HG02610 (cell line): Measurements from ENCODE around the gene THSD4.
"Not testable (repeated sequence)": the region's sequence is repeated elsewhere in the genome, so short reads cannot be mapped to it uniquely, and the experiment has no call there.

ENCODE experiments used
- ATAC-seq: cut with Tn5 transposase; IDR thresholded peaks from one replicate; pipeline ENCODE4 v1.9.1; 2021; ENCODE audit warnings: mild to moderate bottlenecking, moderate library complexity; ENCODE audit not compliant: unreplicated experiment

Gene THSD4

DNA sequence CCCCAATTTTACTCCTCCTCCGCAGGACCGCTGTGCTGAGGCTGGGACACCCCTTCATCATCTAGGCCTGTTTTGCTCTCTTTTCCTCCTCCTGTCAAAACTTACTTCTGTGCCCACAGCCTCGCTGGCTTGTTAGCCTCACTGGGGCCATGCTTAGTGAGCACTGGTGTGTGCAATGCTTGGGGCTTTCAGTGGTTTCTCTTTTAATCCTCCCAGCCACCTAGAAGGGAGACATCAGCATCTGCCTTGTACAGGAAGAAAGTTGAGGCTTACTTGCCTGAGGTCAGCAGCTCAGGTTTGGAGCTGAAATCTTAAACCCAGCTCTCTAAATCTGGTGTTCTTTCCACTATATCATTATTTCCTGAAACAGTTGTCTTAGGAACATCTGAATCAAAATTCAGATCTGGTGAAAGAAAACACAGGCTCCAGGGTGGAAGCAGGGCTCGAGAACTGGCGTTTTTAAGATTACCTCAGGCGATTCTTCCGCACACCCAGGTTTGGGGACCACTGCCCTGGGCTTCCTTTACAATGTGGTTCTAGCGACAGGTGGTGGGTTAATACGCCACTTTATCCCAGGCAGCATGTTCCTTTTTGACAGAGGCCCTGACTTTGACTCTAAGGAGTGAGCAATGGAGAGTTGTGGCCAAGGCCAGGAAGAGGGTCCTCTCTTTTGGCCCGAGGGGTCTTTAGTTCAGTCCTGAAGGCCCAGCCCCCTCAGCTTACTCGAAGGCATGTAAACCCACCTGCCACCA is 3.8 kb downstream of the THSD4 start:
- ATAC-seq, result no peak

GRCh38 chr15:71120428-71120944 is 5.2 kb downstream of the THSD4 start:
- ATAC-seq, result no peak

GRCh38 chr15:71121442-71121841 is 6.2 kb downstream of the THSD4 start:
- ATAC-seq, result no peak

- no peak for ATAC-seq
Observed at GRCh38 chr15:71124937-71125790, 9.9 kb downstream of the THSD4 start.

DNA sequence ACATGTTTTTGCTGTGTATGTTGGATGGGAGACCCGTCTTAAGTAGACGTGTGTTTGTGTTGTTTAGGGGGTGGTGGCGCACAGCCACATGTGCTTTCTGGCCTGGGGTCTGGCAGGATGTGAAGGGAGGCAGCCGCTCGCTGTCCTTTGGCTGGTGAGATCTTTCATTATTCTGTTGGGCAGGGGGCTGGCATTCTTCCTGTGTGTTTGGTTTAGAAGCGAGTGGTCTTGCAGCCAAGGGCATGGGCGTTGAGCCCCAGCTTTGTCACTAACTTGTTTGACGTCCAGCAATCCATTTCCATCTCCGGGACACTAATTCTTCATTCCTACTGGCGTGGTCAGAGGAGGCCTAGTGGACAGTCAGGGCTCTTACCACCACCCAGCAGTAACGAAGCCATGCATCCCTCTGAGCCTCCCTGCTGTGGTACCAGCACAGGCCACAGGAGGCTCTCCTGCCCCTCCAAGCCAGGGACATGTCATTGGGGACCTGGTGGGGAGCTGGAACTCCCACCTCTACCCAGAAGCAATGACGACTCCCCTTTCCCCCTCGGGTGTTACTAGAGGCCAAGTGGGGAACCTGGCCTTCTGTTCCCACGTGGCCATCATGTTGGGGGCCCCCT is 10.7 kb downstream of the THSD4 start:
- no peak for ATAC-seq

- no peak for ATAC-seq
Observed at GRCh38 chr15:71127083-71127482, 11.8 kb downstream of the THSD4 start.

GRCh38 chr15:71128159-71128558 is 12.9 kb downstream of the THSD4 start:
- not testable (repeated sequence) for ATAC-seq

DNA sequence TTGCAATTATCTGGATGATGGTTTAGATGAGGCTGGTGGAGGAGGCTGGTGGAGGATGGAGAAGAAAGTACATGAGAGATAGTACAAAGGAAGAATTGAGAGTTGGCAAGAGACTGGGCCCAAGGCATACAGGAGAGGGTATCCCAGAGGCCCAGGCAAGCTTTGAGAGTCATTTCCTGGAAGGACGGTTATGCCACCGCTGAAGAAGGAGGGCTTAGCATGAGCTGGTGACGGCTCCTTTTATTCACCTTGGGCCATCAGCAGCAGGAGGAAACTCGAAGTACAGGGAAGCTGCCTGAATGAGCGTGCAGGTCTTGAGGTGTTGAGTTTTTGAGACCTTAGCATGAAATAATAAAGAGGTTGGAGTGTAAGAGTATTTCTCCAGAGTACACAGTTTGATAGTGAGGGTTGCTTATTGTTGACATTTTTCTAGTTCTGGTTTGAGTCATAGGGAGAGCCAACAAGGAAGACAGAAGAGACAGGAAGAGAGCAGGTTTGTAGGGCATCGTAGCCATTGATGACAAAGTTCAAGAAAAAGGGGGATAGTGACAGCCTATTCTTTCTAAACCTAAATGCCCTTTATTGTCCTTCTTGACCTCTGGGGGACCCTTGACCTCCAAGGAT is 13.8 kb downstream of the THSD4 start:
- ATAC-seq, result no peak

DNA sequence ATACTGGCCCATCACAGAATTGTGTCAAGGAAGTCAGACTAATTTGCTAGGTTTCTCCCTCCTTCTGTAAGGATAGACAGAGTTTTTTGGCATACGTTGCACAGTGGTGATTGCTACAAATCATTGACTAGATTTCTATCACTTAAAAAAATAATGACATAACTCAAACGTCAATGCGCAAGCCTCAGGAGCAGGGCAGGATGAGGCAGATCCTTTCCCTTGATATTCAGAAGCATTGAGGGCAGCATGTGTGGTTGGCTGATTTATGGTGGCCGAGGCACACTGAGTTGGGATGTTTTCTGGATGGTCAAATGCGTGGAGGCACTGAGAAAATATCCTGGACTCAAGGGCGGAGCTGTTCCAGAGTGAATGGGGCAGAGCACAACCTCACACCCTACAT is 14.4 kb downstream of the THSD4 start:
- ATAC-seq, result no peak

DNA sequence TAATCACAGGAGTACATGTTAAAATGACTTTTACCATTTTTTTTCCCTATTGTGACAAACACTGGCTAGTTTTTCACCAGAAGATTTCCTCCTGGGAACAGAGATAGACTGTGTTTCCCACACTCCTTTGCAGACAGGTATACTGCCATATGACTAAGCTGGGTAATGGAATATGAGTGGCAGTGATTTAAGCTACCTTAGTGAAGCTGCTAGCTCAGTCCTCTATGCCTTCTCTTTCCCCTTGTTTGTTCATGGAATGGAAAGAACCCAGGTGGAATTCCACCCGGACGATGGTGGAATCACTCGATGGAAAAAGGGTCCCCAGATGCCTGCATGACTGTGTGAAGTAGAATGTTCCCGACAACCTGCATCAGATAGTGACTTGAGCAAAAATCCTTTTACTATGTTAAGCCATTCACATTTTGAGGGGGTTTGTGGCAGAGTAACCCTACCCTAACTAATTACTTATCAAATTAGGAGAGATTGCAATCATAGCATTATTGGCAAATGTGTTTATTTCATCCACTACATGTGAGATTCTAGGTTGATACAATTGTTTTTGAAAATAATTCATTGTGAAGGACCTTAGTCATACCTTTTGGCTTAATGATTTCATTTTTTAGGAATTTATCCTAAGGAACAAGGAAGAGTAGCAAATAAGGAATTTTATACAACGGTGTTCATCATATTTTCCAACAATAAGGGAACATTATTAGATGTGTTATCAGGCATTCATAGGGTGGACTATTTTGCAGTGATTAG is 16.5 kb downstream of the THSD4 start:
- no peak for ATAC-seq

DNA sequence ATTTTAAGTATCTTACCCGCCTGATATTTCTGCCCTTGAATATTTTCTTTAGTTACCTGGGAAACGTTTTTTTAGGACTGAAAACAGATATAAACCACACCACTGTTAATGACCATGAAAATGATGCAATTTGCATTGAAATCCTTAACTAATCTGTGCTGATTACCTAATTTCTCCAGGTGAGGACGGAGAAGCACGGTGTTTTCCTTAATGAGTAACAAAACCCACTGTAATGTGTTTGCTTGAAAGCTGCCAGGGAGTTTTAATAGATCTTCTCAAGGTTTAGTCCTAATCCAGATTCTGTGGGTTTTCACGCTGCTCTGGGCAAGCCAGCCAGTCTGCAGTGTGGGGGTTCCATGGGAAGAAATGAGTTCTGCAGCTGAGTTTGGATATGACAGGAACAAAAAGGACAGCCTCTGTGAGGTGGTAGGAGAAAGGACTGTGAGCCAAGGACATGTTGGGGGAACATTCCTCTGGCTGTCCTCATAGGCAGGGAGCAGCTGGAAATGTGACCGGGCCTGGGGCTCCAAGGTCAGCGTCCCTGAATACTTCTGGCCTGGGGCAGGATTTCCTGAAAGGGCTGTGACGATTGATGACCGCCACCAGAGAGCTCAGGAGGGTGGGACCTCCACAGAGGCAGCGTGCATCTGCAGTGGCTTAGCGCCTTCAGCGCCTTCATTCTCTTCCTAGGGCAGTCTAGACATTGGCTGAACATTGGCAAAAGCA is 18.6 kb downstream of the THSD4 start:
- ATAC-seq, result no peak

DNA sequence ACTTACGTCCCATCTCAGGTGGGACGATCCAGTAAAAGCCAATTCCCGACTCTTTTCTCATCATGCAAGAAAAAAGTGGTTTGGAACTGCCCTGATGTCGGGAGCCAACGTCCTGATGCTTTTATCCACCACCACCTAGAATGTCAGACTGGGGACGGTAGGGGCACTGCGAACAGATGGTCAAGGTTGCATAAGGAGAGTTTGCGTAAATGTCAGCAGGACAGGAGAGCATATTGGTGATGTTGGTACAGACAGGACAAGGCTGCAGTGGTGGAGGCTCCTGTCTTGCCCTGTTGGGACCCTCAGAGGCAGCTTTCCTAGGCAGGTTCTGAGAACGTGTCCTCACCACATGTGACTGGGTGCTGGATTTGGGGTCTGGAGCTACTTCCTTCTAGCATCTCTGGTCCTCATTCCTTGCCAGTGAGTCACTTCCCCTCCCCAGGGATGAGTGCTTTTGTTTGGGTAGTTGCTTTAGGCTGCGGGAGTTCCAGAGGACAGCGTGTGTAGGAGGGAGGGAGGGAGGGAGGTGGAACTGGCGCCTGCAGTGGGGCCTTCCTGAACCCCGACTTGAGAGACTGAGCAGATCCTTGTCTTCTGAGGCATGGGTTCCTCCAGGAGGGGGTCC is 21.0 kb downstream of the THSD4 start:
- ATAC-seq, result no peak

- ATAC-seq, result no peak
Observed at GRCh38 chr15:71136793-71137518, 21.7 kb downstream of the THSD4 start.

- no peak for ATAC-seq
Observed at GRCh38 chr15:71138473-71138872, 23.2 kb downstream of the THSD4 start.

DNA sequence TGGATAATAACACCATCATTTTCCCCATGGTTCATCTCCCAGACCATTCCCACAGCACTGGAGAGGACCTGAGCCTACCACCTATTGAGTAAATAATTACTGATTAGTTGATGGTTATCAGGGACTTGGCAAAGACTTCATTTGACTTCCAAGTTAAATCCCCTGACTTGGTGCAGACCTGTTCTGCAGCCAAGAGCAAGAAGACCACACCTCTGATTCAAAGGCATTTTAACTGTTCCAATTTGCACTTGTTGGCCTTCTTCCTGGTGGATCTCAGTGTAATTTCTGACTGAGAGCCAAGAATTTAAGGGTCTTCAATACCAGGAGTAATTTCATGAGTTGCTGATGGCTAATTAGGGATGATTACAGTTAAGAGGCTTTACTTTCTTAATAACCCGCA is 24.0 kb downstream of the THSD4 start:
- no peak for ATAC-seq

- ATAC-seq, result no peak
Observed at GRCh38 chr15:71141572-71141971, 26.3 kb downstream of the THSD4 start.

DNA sequence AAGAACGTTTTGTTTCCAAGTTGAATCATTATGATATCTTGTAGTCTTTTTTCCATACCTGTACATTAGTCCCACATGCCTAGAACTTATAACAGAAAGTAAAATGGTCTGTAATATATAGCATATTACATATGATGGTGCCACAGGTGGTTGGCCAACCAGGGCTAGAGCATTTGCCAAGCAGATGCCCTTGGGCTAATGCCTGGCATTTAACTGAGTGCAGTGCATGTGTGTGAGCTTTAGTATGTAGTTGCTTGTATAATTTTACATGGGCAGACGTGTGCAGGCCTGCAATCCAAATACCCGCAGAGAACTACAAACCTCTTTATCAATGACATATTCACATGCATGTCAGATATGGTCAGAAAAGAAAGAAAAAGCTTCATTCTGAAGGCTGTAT is 27.5 kb downstream of the THSD4 start:
- ATAC-seq, result no peak
